ENCODE data around the gene MPZL2. TPM values are rescaled to one million over a fixed set of nuclear protein-coding genes. Genes with fewer than 3 reads are reported as not detected.

MPZL2 gene
- polyA plus RNA-seq, 1 of the 3 experiments (the other 2 are of a cell fraction), result 6.2 TPM

DNA sequence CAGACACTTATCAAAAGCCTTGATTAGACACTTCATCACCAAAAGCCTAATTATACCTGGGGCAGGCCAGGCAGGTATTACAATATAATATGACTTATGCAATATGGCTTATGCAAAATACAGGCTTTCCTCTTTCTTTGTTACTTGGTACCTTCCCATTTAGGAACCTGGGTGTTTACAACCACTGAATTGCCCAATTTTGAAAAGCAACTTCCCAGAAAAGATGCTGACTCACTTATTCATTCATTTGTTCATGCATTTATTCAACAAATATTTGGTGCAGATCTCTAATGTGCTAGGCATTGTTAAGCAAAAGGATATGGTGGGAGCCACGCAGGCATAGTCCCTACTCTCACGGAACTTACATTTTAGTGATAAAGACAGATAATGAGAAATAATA is 25.7 kb downstream of the MPZL2 start:
- Histone ChIP-seq H3F3A (replicated peaks; ENCODE audit: insufficient read depth) (no peaks in the 10 kb centered on the region), H4K20me1 (ENCODE audit: insufficient read depth) (no peaks in the 10 kb centered on the region), H3K27me3 (ENCODE audit: insufficient read depth) (peaks cover 2% of the 10 kb centered on the region; the same call in 1 of the 2 replicates), H3K79me2 (ENCODE audit: insufficient read depth) (no peaks in the 10 kb centered on the region), H3K9me2 (no peaks in the 10 kb centered on the region), H3K4me1 (ENCODE audit: control insufficient read depth in 1 of 2, insufficient read depth in 2 of 2, low read depth in 1 of 2, low read length in 1 of 2) (no peaks in the 10 kb centered on the region), H3K4me3 (ENCODE audit: low read depth in 2 of 2, low read length in 1 of 2) (no peak overlapping the region), H3K36me3 (replicated peaks in 1 of 2; ENCODE audit: control insufficient read depth in 1 of 2, insufficient read depth in 2 of 2, low read length in 1 of 2) (no peaks in the 10 kb centered on the region), H3K27ac (ENCODE audit: low read depth in 2 of 2, low read length in 1 of 2) (no peak overlapping the region), H3K4me2 (no peak overlapping the region), H2AFZ (ENCODE audit: low read depth) (no peak overlapping the region), H3K9ac (no peak overlapping the region), H3K9me3 (no peaks in the 10 kb centered on the region)
- POLR2A ChIA-PET, result interaction anchor here (0.7 kb wide), 1 partner anchor 13 kb away, joined by 4 read pairs; the partner anchor contains the start of gene MPZL3
- 30% methylated on average over 2 of the region's 2 CpGs for WGBS (ENCODE audit: low lambda C conversion rate)
- DNase-seq, result no peak
- CTCF ChIA-PET, result interaction anchor here (1.2 kb wide), 1 partner anchor 11 kb away, joined by 3 read pairs; no protein-coding TSS in a partner anchor
- TF ChIP-seq ELF1 (IDR thresholded peaks at IDR 0.05), result no peak
- no peak for TF ChIP-seq JUND (IDR thresholded peaks at IDR 0.05)
- TF ChIP-seq, protein P1, sequence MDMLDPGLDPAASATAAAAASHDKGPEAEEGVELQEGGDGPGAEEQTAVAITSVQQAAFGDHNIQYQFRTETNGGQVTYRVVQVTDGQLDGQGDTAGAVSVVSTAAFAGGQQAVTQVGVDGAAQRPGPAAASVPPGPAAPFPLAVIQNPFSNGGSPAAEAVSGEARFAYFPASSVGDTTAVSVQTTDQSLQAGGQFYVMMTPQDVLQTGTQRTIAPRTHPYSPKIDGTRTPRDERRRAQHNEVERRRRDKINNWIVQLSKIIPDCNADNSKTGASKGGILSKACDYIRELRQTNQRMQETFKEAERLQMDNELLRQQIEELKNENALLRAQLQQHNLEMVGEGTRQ (IDR thresholded peaks at IDR 0.05; ENCODE audit: borderline replicate concordance, low read depth, low read length), result no peak
- TF ChIP-seq GABPA (IDR thresholded peaks at IDR 0.05; ENCODE audit: low read depth), result no peak
- TF ChIP-seq, protein P2, sequence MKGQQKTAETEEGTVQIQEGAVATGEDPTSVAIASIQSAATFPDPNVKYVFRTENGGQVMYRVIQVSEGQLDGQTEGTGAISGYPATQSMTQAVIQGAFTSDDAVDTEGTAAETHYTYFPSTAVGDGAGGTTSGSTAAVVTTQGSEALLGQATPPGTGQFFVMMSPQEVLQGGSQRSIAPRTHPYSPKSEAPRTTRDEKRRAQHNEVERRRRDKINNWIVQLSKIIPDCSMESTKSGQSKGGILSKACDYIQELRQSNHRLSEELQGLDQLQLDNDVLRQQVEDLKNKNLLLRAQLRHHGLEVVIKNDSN (IDR thresholded peaks at IDR 0.05; ENCODE audit: borderline replicate concordance, low read depth), result no peak
- no peak for TF ChIP-seq RFX5 (IDR thresholded peaks at IDR 0.05; ENCODE audit: low read length)
- no peak for TF ChIP-seq EP300 (IDR thresholded peaks at IDR 0.05; ENCODE audit: borderline replicate concordance in 1 of 2, low read depth in 1 of 2, low read length in 1 of 2)
- TF ChIP-seq RCOR1 (IDR thresholded peaks at IDR 0.05; ENCODE audit: low read length), result no peak
- TF ChIP-seq IRF3 (IDR thresholded peaks at IDR 0.05; ENCODE audit: low read depth, low read length), result no peak
- no peak for TF ChIP-seq MXI1 (IDR thresholded peaks at IDR 0.05; ENCODE audit: low read depth, low read length)
- TF ChIP-seq RAD21 (IDR thresholded peaks at IDR 0.05; ENCODE audit: low read length), result no peak
- no peak for TF ChIP-seq NRF1 (IDR thresholded peaks at IDR 0.05; ENCODE audit: low read depth, low read length)
- no peak for TF ChIP-seq CHD2 (IDR thresholded peaks at IDR 0.05; ENCODE audit: low read length, partially characterized antibody)
- no peak for TF ChIP-seq YY1 (IDR thresholded peaks at IDR 0.05; ENCODE audit: low read depth)
- no peak for TF ChIP-seq RXRA (IDR thresholded peaks at IDR 0.05; ENCODE audit: borderline replicate concordance, low read depth)
- no peak for TF ChIP-seq ZBTB33 (IDR thresholded peaks at IDR 0.05; ENCODE audit: borderline replicate concordance, low read depth)
- no peak for TF ChIP-seq MAX (IDR thresholded peaks at IDR 0.05; ENCODE audit: low read depth)
- TF ChIP-seq NFIC (IDR thresholded peaks at IDR 0.05; ENCODE audit: borderline replicate concordance), result no peak
- TF ChIP-seq POLR2AphosphoS5 (IDR thresholded peaks at IDR 0.05; ENCODE audit: low read depth, low read length), result no peak
- no peak for TF ChIP-seq REST (IDR thresholded peaks at IDR 0.05; ENCODE audit: low read depth, low read length)

All from SK-N-SH (cell line).